Activated CD8-positive, alpha-beta T cell treated with anti-CD3 and anti-CD28 coated beads, Interleukin-2, amount 10 ng/mL, durations not matched to agents 7 days and 5 days (primary cell): ENCODE results near the gene SLK. TPM values are rescaled to one million over a fixed set of nuclear protein-coding genes. Genes with fewer than 3 reads are reported as not detected.

ENCODE experiments used
- ATAC-seq: fragments of 150-1000 bp; cut with Tn5 transposase; one replicate; pipeline ENCODE4 v1.10.0; 2021; ENCODE audit warnings: moderate library complexity
- CTCF ChIA-PET: fragments of 350-600 bp; sonication (Branson Sonifier 250); formaldehyde crosslinking; loops from one replicate; lab custom pipeline; 2021; ENCODE audit warnings: antibody characterized with exemption; lab: Charles Lee
- POLR2A ChIA-PET: fragments of 350-600 bp; sonication (Branson Sonifier 250); formaldehyde crosslinking; loops from one replicate; lab custom pipeline; 2021; ENCODE audit warnings: antibody characterized with exemption; lab: Charles Lee
- DNase-seq: peaks from one replicate; pipeline ENCODE4 v3.0.0-alpha.2; 2020
- H3K27ac Mint-ChIP-seq: one replicate; pipeline ENCODE4 v1.8.0; 2021; ENCODE audit warnings: mild to moderate bottlenecking, mixed read lengths
- H3K27me3 Mint-ChIP-seq: one replicate; pipeline ENCODE4 v1.8.0; 2021; ENCODE audit warnings: low read depth, mixed read lengths
- H3K36me3 Mint-ChIP-seq: one replicate; pipeline ENCODE4 v1.8.0; 2021; ENCODE audit warnings: low read depth, mixed read lengths
- H3K4me1 Mint-ChIP-seq: one replicate; pipeline ENCODE4 v1.8.0; 2021; ENCODE audit warnings: low read depth, mixed read lengths
- H3K4me3 Mint-ChIP-seq: one replicate; pipeline ENCODE4 v1.8.0; 2021; ENCODE audit warnings: mild to moderate bottlenecking, mixed read lengths
- H3K9me3 Mint-ChIP-seq: one replicate; pipeline ENCODE4 v1.8.0; 2022; ENCODE audit warnings: mixed read lengths; ENCODE audit not compliant: insufficient read depth
- total RNA-seq, 2 experiments: library from RNA; stranded (reverse); gene quantifications; one replicate each; pipeline ENCODE4 v1.2.3, GENCODE V29; 2021

Gene SLK
- total RNA-seq, 2 experiments from 2014 or later, result 32.6 to 33.5 TPM

DNA sequence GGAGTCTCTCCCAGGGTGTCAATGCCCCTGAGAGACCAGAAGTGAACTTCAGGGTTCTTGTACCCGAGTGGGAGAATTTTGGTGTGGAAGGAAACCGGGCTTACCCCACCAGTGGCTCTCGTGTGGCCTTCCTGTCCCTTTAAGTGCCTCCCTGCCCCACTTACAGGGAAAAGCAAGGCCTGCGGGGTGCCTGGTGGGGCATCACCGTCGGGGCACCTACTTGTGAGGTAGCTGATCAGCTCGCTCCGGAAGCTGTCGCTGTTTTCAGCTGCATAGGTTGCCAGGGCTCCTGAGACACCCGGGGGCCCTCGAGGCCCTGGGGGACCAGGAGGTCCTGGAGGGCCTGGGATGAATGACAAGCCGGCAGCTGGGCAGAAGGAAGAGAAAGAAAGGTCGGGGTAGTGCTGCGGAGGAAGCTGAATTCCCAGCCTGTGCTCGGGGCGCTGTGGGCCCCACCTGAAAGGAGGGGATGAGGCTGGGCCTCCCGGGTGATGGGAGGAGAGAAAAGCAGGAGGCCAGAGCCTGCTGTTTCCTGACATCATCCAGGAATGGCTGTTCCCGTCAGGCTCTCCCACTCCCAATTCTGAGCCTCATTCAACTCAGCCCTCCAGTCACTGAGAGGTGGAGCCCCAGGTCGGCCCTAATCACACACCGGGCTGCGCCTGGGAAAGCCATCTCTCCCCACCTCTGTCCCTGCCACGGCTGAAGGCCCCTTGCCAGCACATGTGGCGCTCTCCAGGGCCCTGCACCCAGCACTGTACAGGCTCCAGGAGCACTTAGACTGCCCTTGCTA is 67.7 kb downstream of the SLK start:
- H3K27ac Mint-ChIP-seq, result no peak overlapping the region
- no peak overlapping the region for H3K4me3 Mint-ChIP-seq
- ATAC-seq (no peak), DNase-seq (no peak)
- no peaks in the 10 kb centered on the region for H3K27me3 Mint-ChIP-seq
- H3K4me1 Mint-ChIP-seq, result no peaks in the 10 kb centered on the region
- H3K36me3 Mint-ChIP-seq, result peaks cover 3% of the 10 kb centered on the region
- ChIA-PET POLR2A (interaction anchor here (1.2 kb wide), 1 partner anchor 124 kb away, joined by 3 read pairs; no protein-coding TSS in a partner anchor), CTCF (interaction anchor here (2.0 kb wide), 1 partner anchor 147 kb away, joined by 7 read pairs; no protein-coding TSS in a partner anchor)
- H3K9me3 Mint-ChIP-seq, result no peaks in the 10 kb centered on the region

DNA sequence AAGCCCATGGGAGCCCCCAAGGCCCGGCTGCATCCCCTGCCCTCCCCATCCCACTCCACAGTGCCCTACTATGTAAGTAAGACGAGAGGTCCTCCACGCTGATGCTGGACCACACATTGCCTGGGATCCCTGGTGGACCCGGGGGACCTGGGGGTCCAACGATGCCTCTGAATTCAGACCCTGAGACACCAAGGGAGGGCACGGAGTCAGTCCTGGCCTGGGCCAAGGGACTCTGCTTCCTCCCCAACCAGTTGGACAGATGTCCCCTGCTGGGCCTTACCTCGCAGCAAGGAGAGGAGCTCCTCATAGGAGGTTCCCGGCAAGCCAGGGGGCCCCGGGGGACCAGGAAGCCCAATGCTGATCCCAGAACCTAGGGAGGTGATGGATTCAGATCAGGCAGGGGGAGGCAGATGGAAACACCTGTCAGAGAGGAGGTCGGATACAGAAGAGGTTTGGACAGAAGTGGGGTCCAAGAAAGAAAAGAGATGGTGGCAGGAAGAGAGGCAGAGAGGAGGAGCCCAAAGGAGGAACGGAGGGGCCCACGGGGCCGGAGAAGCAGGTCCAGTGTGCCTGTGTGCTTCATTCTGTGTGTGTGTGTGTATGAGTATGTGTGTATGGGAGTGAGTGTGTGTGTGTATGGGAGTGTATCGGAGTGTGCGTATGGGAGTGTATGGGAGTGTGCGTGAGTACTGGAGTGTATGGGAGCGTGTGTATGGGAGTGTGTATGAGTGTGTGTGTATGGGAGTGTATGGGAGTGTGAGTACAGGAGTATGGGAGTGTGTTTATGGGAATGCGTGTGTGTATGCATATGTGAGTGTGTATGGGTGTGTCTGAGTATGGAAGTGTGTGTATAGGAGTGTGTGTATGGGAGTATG is 68.5 kb downstream of the SLK start:
- ATAC-seq (no peak), DNase-seq (no peak)
- Mint-ChIP-seq H3K4me1 (no peaks in the 10 kb centered on the region), H3K36me3 (peaks cover 2% of the 10 kb centered on the region), H3K27me3 (no peaks in the 10 kb centered on the region), H3K4me3 (no peak overlapping the region), H3K9me3 (no peaks in the 10 kb centered on the region), H3K27ac (no peak overlapping the region)
- CTCF ChIA-PET, result no interaction called here
- POLR2A ChIA-PET, result no interaction called here

DNA sequence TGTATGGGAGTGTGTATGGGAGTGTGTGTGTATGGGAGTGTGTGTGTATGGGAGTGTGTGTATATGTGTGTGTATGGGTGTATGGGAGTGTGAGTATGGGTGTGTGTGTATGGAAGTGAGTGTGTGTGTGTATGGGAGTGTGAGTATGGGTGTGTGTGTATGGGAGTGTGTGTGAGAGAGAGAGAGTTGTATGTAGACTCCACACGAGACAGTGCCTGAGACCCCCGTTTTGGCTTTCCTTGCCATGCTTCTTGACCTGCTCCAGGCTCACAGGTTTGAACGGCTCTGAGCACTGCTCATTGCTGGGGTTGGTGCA is 69.1 kb downstream of the SLK start:
- DNase-seq (no peak), ATAC-seq (no peak)
- Mint-ChIP-seq H3K36me3 (peaks cover 2% of the 10 kb centered on the region), H3K9me3 (no peaks in the 10 kb centered on the region), H3K27me3 (no peaks in the 10 kb centered on the region), H3K27ac (no peak overlapping the region), H3K4me1 (no peaks in the 10 kb centered on the region), H3K4me3 (no peak overlapping the region)
- ChIA-PET POLR2A (no interaction called here), CTCF (no interaction called here)

DNA sequence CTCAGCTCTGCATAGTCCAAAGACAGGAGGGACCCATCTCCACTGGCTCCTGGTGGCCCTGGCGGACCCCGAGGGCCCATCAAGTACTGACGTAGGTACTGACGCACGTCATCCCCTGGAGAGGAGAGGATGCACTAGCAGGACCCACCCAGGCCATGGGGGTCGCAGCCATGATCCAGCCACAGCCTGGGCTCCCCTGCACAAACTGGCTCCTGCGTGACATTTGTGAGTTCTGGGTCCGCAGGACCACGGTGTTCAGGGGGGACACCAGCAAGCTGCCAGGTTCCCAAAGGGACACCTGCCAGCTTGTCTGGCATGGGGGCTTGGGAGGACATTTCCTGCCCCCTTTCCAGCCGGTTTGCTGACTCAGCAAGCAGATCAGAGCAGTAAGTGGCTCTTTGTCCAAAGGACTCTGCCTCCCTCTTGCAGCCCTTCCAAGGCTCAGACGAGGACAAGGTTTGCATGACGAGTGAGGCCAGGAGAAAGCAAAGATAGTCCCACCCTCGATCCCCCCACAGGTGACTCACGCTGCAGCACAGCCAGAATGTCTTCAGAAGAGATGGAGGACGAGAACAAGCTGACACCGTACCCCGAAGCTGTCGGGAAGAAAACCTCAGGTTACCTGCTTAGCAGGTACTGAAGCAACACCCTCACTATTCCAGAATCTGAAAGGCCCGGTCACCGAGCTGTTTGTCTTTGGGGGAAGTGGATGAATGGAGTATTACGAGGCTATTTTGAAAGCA is 69.7 kb downstream of the SLK start:
- no peak for DNase-seq
- ATAC-seq, result no peak
- ChIA-PET POLR2A (no interaction called here), CTCF (no interaction called here)
- H3K27me3 Mint-ChIP-seq, result no peaks in the 10 kb centered on the region
- H3K4me3 Mint-ChIP-seq, result no peak overlapping the region
- H3K27ac Mint-ChIP-seq, result no peak overlapping the region
- H3K4me1 Mint-ChIP-seq, result no peaks in the 10 kb centered on the region
- H3K36me3 Mint-ChIP-seq, result no peaks in the 10 kb centered on the region
- H3K9me3 Mint-ChIP-seq, result no peaks in the 10 kb centered on the region

DNA sequence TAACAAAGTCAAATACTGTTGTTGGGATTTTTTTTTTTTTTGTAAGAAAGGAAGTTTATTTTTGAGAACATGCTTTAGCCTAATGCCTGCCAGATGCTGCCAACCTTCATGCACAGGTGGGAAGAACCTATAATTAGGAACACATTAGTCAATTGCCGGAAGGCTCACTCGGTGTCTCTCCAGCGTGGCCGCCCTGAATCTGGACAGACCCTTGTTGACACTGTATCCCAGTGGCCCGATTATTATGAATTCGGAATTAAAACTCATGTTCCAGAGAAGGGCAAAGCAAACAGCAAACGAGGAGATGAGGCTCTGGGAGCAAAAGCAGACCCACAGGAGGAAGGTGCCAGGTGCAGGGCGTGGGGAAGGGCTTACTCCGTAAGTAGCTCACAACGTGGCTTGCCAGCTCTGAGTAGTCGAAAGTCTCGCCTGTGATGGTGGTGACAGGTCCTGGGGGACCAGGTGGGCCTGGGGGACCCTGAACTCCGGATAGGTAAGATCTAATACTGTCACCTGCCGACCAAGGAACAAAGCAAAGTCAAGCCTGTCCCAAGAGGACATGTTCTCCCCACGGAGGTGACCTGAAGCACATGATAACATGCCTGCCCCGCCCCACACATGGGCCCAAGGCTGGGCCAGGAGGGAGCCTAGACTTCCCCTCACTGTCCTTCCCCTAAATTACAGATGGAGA is 70.5 kb downstream of the SLK start:
- H3K36me3 Mint-ChIP-seq, result no peaks in the 10 kb centered on the region
- H3K4me3 Mint-ChIP-seq, result no peak overlapping the region
- CTCF ChIA-PET, result no interaction called here
- no peak for ATAC-seq
- POLR2A ChIA-PET, result no interaction called here
- H3K9me3 Mint-ChIP-seq, result no peaks in the 10 kb centered on the region
- no peak for DNase-seq
- no peak overlapping the region for H3K27ac Mint-ChIP-seq
- no peaks in the 10 kb centered on the region for H3K27me3 Mint-ChIP-seq
- no peaks in the 10 kb centered on the region for H3K4me1 Mint-ChIP-seq

DNA sequence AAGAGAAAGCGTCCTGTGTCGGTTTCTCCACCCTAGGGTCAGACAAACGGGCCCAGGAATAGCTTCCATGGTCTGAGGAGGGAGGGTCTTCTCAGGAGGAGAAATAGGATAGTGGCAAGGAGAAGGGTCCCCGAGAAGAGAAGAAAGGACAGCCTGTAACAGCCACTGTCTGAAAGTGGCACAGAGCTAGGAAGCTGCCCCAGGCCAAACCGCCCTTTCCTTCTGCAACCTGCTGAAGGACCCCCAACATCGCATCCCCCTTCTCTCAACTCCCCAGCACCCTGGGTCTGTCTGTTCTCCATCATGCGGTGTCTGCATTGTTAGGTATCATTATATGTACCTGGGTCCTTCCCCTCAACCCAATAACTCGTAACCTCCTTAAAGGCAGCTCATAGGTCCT is 71.6 kb downstream of the SLK start:
- ATAC-seq (no peak), DNase-seq (no peak)
- no peaks in the 10 kb centered on the region for H3K36me3 Mint-ChIP-seq
- no peak overlapping the region for H3K27ac Mint-ChIP-seq
- CTCF ChIA-PET, result no interaction called here
- H3K4me1 Mint-ChIP-seq, result no peaks in the 10 kb centered on the region
- H3K27me3 Mint-ChIP-seq, result no peaks in the 10 kb centered on the region
- POLR2A ChIA-PET, result no interaction called here
- no peaks in the 10 kb centered on the region for H3K9me3 Mint-ChIP-seq
- H3K4me3 Mint-ChIP-seq, result no peak overlapping the region

DNA sequence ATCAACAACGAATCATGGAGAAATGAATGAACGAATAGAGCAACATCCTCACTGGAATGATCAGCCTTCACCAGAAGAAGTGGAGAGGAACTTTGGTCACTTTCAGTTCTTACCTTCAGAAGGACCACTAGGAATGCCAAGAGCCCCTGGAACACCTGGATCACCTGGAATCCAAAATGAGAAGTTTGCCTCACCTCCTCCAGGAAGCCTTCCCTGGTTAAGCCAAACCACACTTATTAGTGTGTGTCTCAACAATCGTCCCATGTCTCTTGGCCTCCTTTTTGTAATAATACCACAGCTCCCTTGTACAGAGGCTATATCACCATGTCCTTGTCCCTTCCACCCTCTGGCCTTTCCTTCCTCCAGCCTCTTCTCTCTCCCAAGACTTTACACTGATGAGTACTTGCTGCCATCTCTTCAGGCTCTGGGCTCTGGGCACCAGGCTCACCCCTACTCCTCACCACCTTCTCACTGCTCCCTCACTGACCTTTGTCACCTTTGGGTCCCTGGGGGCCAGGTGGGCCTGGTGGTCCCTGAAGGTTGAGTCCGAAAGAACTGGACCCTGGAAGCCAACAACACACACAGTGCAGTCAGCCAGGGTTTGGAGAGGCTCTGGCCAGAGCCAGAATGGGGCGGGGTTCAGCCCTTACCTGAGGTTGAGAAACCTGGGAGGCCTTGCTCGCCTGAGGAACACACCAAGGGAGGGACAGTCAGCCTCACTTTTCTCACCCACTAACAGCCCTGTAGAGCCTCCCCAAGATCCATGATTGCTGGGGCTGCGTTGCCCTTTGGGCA is 72.2 kb downstream of the SLK start:
- no peaks in the 10 kb centered on the region for H3K36me3 Mint-ChIP-seq
- H3K9me3 Mint-ChIP-seq, result no peaks in the 10 kb centered on the region
- peaks cover 2% of the 10 kb centered on the region for H3K27me3 Mint-ChIP-seq
- CTCF ChIA-PET, result no interaction called here
- POLR2A ChIA-PET, result interaction anchor here (0.6 kb wide), 1 partner anchor 61 kb away, joined by 3 read pairs; no protein-coding TSS in a partner anchor
- no peak for ATAC-seq
- H3K27ac Mint-ChIP-seq, result no peak overlapping the region
- DNase-seq, result no peak
- no peaks in the 10 kb centered on the region for H3K4me1 Mint-ChIP-seq
- H3K4me3 Mint-ChIP-seq, result no peak overlapping the region

DNA sequence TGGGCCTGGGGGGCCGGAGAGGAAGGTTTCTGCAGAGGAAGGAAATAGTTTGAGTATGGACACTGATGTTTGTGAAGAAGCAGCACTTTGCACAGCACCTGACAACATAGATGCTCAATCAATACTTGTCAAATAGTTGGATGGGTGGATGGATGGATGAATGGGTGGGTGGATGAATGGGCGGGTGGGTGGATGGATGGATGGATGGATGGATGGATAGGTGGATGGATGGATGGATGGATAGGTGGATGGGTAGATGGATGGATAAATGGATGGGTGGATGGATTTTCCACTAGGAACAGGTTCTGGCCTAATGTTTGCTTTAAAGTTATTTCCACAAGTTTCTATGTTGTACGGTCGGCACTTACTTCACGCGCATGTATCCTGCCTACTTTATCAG is 73.4 kb downstream of the SLK start:
- Mint-ChIP-seq H3K4me3 (no peak overlapping the region), H3K27me3 (peaks cover 3% of the 10 kb centered on the region), H3K4me1 (no peaks in the 10 kb centered on the region), H3K27ac (no peak overlapping the region), H3K36me3 (no peaks in the 10 kb centered on the region), H3K9me3 (no peaks in the 10 kb centered on the region)
- ChIA-PET CTCF (no interaction called here), POLR2A (no interaction called here)
- no peak for ATAC-seq
- DNase-seq, result no peak

DNA sequence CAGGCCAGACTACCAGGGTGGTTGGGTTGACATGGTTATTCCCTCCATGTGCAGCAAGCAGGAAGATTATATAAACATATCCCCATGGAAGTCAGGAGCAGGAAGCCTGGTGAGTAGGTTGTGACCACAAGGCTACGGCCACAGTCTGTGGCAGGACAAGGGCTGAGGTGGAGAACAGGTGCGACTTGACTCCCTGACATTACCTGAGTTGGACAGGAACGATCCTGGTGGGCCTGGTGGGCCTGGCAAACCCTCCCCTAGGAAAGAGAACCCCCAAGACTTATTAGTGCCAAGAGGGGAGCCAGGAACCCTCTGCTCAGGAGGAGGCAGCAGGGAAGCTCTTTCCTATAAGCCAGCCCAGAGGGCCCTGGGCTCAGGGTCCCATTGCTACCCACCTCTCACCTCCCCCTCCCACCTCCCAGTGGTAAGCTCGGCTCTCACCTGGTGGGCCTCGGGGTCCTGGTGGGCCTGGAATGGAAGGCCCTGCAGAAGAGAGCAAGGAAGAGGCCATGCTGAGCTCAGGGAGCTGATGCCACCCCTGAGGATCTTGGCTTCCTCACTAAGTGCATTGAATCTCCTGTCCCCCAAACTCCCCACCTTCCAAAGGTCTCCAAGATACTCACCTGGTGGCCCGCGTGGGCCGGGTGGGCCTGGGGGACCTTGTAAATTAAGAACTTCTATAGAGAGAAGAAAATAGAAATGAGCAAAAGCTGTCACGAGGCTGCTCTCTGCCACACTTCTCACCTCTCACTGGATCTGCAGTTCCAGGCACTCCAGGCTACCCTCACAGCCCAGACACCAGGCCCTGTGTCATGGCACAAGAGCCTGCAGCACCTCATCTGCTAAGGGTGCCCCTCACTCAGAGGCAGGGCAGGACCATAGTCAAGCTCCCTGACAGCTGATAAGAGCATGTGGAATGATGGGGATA is 74.2 kb downstream of the SLK start:
- Mint-ChIP-seq H3K4me3 (no peak overlapping the region), H3K27ac (no peak overlapping the region), H3K27me3 (peaks cover 3% of the 10 kb centered on the region), H3K4me1 (no peaks in the 10 kb centered on the region), H3K36me3 (no peaks in the 10 kb centered on the region), H3K9me3 (no peaks in the 10 kb centered on the region)
- no peak for DNase-seq
- ChIA-PET POLR2A (no interaction called here), CTCF (interaction anchor here (1.0 kb wide), 1 partner anchor 41 kb away, joined by 3 read pairs; no protein-coding TSS in a partner anchor)
- ATAC-seq, result no peak

DNA sequence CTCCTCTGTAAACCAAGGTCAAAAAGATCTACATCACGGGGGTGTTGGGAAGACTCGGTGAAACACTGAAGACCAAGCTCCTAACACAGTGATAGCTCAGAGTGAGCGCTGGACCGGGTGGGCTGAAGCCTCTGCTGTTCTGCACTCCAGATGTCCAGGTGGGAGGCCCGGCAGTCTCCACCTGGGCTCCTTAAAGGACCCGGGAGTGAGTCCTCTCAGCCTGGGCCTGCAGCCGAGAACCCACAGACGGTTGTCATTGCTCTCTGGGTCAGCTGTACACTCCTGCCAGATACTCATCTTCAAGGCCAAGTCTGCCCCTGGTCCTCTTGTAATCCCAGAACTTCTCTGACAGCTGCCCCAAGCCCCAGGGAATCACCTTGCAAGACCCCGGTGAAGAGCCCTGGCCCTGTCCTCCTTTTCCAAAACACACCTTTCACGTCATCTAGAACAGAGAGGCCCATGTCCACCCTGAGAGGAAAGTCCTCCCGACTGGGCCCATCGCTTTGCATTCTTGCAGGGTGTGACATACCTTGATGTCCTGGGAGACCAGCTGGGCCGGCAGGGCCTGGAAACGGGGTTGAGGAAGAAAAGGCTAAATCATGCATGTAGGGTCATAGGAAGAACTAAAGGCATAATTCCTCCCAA is 75.1 kb downstream of the SLK start:
- ChIA-PET POLR2A (no interaction called here), CTCF (no interaction called here)
- no peaks in the 10 kb centered on the region for H3K4me1 Mint-ChIP-seq
- DNase-seq (no peak), ATAC-seq (no peak)
- no peak overlapping the region for H3K4me3 Mint-ChIP-seq
- H3K9me3 Mint-ChIP-seq, result no peaks in the 10 kb centered on the region
- peaks cover 3% of the 10 kb centered on the region for H3K27me3 Mint-ChIP-seq
- H3K36me3 Mint-ChIP-seq, result no peaks in the 10 kb centered on the region
- no peak overlapping the region for H3K27ac Mint-ChIP-seq
